ENCODE data around the gene LCMT1. TPM values are rescaled to one million over a fixed set of nuclear protein-coding genes. Genes with fewer than 3 reads are reported as not detected.

The LCMT1 gene
- total and polyA plus RNA-seq, 9 of the 15 experiments (the other 6 are each of a cell fraction or from before 2014, with no cell fraction given): 20.0 to 42.8 (median 32.3) TPM

DNA sequence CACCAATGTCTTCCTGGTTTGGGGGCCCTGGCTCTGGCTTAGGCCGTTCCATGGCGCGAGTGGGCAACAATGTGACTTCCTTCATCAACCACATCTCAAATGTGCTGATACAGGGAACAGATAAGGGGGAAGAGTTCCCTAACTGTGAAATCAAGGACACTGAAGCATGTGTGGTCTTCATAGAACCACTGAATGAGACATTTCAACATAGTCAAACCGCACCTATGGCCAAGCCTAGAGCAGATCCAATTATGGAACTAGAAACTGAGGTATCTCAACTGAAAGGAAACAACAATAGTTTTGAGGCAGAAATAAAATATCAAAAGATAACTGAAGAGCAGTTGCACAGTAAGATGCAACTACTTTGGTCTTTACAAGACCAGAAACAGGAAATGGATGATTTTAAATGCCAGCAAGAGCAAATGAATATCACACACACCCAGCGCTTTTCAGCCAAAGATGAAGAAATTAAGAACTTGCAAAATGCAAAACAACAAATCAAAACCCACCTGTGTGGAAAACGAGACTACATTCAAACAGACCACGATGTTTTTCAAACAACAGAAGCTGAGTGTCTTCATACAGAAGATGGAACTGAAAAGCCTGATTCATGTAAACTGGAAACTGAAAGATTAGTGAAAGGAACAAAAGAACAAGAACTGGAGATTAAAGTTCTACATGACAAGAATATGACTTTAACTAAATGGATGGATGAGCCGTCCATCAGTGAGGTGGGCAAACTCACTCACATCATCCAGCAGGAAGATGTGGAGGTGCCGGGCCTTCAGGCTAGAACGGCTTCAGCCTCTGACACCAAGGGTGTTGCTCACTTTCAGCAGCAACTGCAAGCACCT lies 18.1 kb upstream of the LCMT1 start:
- H3K27me3 ChIP-seq (ENCODE audit: control insufficient read depth in 2 of 2, insufficient read depth in 2 of 2, low read length in 2 of 2): peaks cover 7 to 12% of the 10 kb centered on the region in 2 experiments; a peak in 3 of 5 replicates
- TF ChIP-seq CTCFL (IDR thresholded peaks at IDR 0.05; ENCODE audit: borderline replicate concordance, insufficient read depth, low read depth, low read length, poor library complexity, severe bottlenecking): no peak
- no peak for TF ChIP-seq ZBTB17 (CRISPR knock-in tag; IDR thresholded peaks at IDR 0.05)
- TF ChIP-seq POLR2B (IDR thresholded peaks at IDR 0.05; ENCODE audit: low read depth, partially characterized antibody): no peak
- no peak for TF ChIP-seq U2AF2 (optimal IDR thresholded peaks at IDR 0.05; ENCODE audit: low read depth, low read length)
- no peak for TF ChIP-seq SMARCA5 (IDR thresholded peaks at IDR 0.05)
- TF ChIP-seq SRSF1 (IDR thresholded peaks at IDR 0.05; ENCODE audit: low read depth, low read length): no peak
- no peak for TF ChIP-seq NCOA6 (IDR thresholded peaks at IDR 0.05)
- TF ChIP-seq KHSRP (IDR thresholded peaks at IDR 0.05): no peak
- TF ChIP-seq TAL1 (IDR thresholded peaks at IDR 0.05): no peak
- no peak for TF ChIP-seq TOE1 (IDR thresholded peaks at IDR 0.05; ENCODE audit: borderline replicate concordance)
- TF ChIP-seq TOE1 (CRISPR knock-in tag; IDR thresholded peaks at IDR 0.05; ENCODE audit: borderline replicate concordance, low read depth): no peak
- TF ChIP-seq ZNF311 (CRISPR knock-in tag; IDR thresholded peaks at IDR 0.05): no peak
- no peak for TF ChIP-seq MCM7 (IDR thresholded peaks at IDR 0.05)
- TF ChIP-seq ZNF507 (tag; conservative IDR thresholded peaks at IDR 0.05): no peak
- TF ChIP-seq FOXJ2 (tag; IDR thresholded peaks at IDR 0.05): no peak
- no peak for TF ChIP-seq ESRRA (IDR thresholded peaks at IDR 0.05; ENCODE audit: borderline replicate concordance, low read depth)
- no peak for TF ChIP-seq RFX1 (IDR thresholded peaks at IDR 0.05)
- TF ChIP-seq ZNF778 (CRISPR knock-in tag; IDR thresholded peaks at IDR 0.05): no peak
- no peak for TF ChIP-seq PURB (CRISPR knock-in tag; IDR thresholded peaks at IDR 0.05; ENCODE audit: low read depth)
- H3K9ac ChIP-seq (ENCODE audit: insufficient read depth in 1 of 2, low read depth in 2 of 2, low read length in 2 of 2): no peak overlapping the region
- no TSS peak for BruUV-seq (replicated peaks)
- H3K9me3 ChIP-seq (replicated peaks; ENCODE audit: control insufficient read depth, insufficient read depth, low read depth, low read length): no peaks in the 10 kb centered on the region
- ATAC-seq: no peak
- no peak overlapping the region for H3K4me2 ChIP-seq (ENCODE audit: insufficient read depth, low read length)
- no peaks in the 10 kb centered on the region for H3K36me3 ChIP-seq (ENCODE audit: control insufficient read depth, insufficient read depth, low read length)
- H3K4me1 ChIP-seq (replicated peaks in 1 of 2; ENCODE audit: control insufficient read depth in 2 of 2, insufficient read depth in 2 of 2, low read length in 2 of 2): peaks cover 0 to 3% of the 10 kb centered on the region in 2 experiments; a peak in 2 of 5 replicates
- ChIA-PET CTCF (ENCODE audit: low intra/inter-chr PET ratio) (no interaction called here), POLR2A (no interaction called here)
- H4K20me1 ChIP-seq (replicated peaks; ENCODE audit: control insufficient read depth, insufficient read depth, low read length): no peaks in the 10 kb centered on the region
- H3K9me1 ChIP-seq (ENCODE audit: control insufficient read depth, insufficient read depth, low read length): no peaks in the 10 kb centered on the region
- WGBS (ENCODE audit: insufficient coverage, low coverage, missing lambda C conversion rate): 33% methylated on average over 10 of the region's 10 CpGs
- H2AFZ ChIP-seq (ENCODE audit: low read depth, low read length): no peak overlapping the region
- H3K79me2 ChIP-seq (ENCODE audit: control insufficient read depth, insufficient read depth, low read length): no peaks in the 10 kb centered on the region
- intact Hi-C loops (cut with micrococcal nuclease) (no loop called here), in situ Hi-C loops (cut with MboI) (no loop called here)
- no peak for FAIRE-seq
- no peak overlapping the region for H3K27ac ChIP-seq (ENCODE audit: extremely low read depth, low read depth, low read length)
- DNase-seq (ENCODE audit: extremely low read depth in 1 of 4, low spot score in 3 of 4): no peak
- H3K4me3 ChIP-seq: no peak overlapping the region

Measured in K562 (cell line).